ENCODE data around the gene DCST1. TPM values are rescaled to one million over a fixed set of nuclear protein-coding genes. Genes with fewer than 3 reads are reported as not detected.
A peak's percentile ranks its signal among the peaks of the same experiment; 100 is the strongest.

The DCST1 gene
- total and polyA plus RNA-seq, 2 of the 13 experiments (the other 11 are each of a cell fraction or from before 2014, with no cell fraction given): 0.04 TPM; not detected in 1

- peak; percentile 35; the same call in 1 of the 2 replicates for TF ChIP-seq FOXP4 (CRISPR knock-in tag; IDR thresholded peaks at IDR 0.05)
- no peak for TF ChIP-seq HOXA7 (CRISPR knock-in tag; IDR thresholded peaks at IDR 0.05)
- peak; percentile 48 for TF ChIP-seq PHF5A (CRISPR knock-in tag; IDR thresholded peaks at IDR 0.05; ENCODE audit: low read depth, unreplicated experiment)
- peak; percentile 18; the same call in 1 of the 2 replicates for TF ChIP-seq NR1H2 (CRISPR knock-in tag; IDR thresholded peaks at IDR 0.05; ENCODE audit: borderline replicate concordance, low read depth)
- peak; percentile 89 for TF ChIP-seq ZIK1 (CRISPR knock-in tag; IDR thresholded peaks at IDR 0.05; ENCODE audit: borderline replicate concordance, low read depth)
- TF ChIP-seq CREB1 (IDR thresholded peaks at IDR 0.05): 0 out of 2 replicates have a peak, but pooled peaks have one; percentile 19
- no peak for TF ChIP-seq CREB1 (CRISPR knock-in tag; IDR thresholded peaks at IDR 0.05)
- peak; percentile 92 for TF ChIP-seq ZFP91 (CRISPR knock-in tag; IDR thresholded peaks at IDR 0.05; ENCODE audit: borderline replicate concordance)
- TF ChIP-seq GABPB1 (CRISPR knock-in tag; IDR thresholded peaks at IDR 0.05): peak; percentile 89
- TF ChIP-seq DRAP1 (CRISPR knock-in tag; IDR thresholded peaks at IDR 0.05): 0 out of 2 replicates have a peak, but pooled peaks have one; percentile 6
- no peak for TF ChIP-seq GLMP (CRISPR knock-in tag; IDR thresholded peaks at IDR 0.05; ENCODE audit: borderline replicate concordance)
- no peak; the same call in 1 of the 2 replicates for TF ChIP-seq SOX13 (IDR thresholded peaks at IDR 0.05)
- TF ChIP-seq SOX13 (CRISPR knock-in tag; conservative IDR thresholded peaks at IDR 0.05 in 1 of 2, IDR thresholded peaks at IDR 0.05 in 1 of 2): peak in 1 of 2 experiments; percentile 37; a peak in 1 of 4 replicates
- TF ChIP-seq THAP8 (CRISPR knock-in tag; IDR thresholded peaks at IDR 0.05; ENCODE audit: borderline replicate concordance): peak; percentile 85; the same call in 1 of the 2 replicates
- peak; percentile 98 for TF ChIP-seq TFDP1 (CRISPR knock-in tag; IDR thresholded peaks at IDR 0.05; ENCODE audit: borderline replicate concordance)
- TF ChIP-seq TOE1 (CRISPR knock-in tag; IDR thresholded peaks at IDR 0.05): no peak
- peak; percentile 89 for TF ChIP-seq FOXC1 (CRISPR knock-in tag; IDR thresholded peaks at IDR 0.05; ENCODE audit: borderline replicate concordance)
- 0 out of 2 replicates have a peak, but pooled peaks have one; percentile 53 for TF ChIP-seq GZF1 (CRISPR knock-in tag; IDR thresholded peaks at IDR 0.05)
Observed at GRCh38 chr1:155050560-155051341, 17.1 kb downstream of the DCST1 start, which contains the start of gene ADAM15 (continued).
